Measurements from ENCODE around the gene PTPN11.
A peak's percentile ranks its signal among the peaks of the same experiment; 100 is the strongest.

PTPN11 gene

DNA sequence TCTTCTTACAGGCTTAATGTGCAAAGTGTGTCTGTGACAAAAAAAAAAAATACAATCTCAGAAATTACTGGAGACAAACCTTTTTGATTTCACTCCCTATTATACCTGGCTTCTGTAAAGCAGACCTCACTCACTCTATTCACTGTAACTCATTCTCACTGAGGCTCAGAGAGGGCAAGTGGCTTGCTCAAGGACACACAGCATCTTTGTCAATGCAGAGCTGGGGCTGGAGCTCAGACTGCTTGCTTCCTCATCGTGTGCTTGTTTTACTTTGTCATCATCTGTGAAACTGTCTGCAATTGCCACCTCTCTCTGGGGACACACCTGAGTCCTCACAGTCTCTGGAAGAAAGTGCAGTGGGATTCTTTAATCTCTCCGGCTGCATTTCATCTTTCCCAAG, 120.0 kb downstream of the PTPN11 start:
- FAIRE-seq (no peak), DNase-seq (ENCODE audit: low spot score) (no peak)

DNA sequence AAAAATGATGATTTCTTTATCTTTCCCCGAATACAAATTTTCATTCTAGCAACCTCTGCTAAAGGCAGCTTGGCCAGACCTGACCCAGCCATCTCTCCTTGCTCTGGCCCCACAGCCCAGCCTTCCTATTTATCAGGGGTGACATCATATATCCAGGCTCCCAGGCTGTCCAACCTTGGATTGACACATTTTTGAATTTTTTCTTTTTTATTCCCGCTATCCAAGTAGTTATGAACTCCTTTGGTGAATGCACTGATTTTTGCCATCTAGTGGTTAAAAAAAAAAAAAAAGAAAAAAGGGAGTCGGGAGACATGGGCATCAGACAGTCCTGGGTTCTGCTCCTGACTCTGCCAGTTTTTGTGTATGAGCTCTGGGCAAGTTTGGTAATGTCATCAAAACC, 120.5 kb downstream of the PTPN11 start:
- FAIRE-seq = no peak

DNA sequence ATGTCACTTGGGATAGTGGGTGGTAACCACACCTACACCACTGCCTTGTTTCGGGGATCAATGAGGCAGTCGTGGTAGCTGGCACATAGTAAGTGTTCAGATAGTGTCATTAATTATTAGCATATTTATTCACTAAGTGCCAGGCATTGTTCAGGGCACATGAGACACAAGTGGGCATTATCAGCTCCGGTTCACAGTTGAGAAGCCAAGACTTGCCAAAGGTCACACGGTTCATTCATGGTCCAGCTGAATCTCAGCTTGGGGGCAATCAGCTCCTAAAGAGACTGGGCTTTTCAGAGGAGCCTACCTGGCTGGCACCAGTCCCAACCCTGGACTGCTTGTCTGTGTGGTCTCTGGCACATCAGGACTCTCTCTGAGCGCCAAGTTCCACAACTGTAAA, 121.3 kb downstream of the PTPN11 start:
- DNase-seq (ENCODE audit: low spot score) (no peak), FAIRE-seq (no peak)

More for the DNA sequence above, 120.5 kb downstream of the PTPN11 start:
- DNase-seq (ENCODE audit: low spot score) = peak; percentile 41

DNA sequence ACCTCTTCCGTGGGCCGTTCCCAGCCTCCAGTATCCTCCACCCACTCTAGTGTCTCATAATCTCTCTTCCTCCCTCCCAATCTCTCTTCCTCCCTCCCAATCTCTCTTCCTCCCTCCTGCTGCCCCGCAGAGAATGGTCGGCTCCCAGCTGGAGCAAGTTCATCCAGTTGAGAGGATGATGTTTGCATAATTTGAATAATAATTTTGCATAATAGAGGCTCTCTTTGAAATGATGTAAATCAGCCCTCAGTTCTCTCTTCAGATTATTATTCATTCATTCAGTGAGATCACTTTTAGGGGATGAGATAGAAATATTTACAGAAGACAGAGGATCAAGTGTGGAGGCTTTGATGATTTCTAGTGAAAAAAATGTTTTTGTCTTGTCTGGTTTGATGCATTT, 125.0 kb downstream of the PTPN11 start:
- no peak for DNase-seq (ENCODE audit: low spot score)
- no peak for FAIRE-seq

DNA sequence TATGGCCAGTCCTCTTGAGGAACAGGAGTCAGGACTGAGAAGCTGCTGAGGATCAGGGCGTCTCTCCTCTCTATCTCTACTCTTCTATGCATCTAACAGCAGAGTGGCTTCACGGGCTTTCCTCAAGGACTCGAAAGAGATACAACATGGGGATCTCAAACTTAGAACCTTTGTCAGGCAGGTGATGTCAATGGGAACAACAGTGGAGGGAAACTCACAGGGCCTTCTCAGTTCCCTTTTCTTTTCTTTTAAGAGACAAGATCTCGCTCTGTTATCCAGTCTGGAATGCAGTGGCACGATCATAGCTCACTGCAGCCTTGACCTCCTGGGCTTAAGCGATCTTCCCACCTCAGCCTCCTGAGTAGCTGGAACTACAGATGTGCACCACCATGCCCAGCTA, 127.6 kb downstream of the PTPN11 start:
- DNase-seq (ENCODE audit: low spot score) (no peak), FAIRE-seq (no peak)

DNA sequence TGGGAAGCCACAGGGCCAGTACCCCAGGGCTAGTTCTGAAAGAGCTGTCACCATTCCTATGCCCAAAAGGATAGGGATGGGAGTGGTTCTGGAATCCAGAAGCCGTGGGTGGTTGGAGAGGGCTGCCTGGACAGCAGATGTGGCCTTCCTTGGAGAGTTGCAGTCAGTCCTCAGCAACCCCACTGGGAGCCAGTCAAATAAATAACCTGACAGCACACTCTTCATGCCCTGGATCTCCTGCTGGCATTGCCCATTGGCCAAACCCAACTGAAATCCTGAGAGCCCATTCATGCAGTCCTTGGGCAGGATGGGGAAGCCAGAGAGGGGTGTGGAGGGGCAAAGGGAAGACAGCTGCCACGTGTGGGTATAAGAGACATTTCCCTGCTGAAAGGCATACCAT, 128.2 kb downstream of the PTPN11 start:
- no peak for FAIRE-seq
- no peak for DNase-seq (ENCODE audit: low spot score)

DNA sequence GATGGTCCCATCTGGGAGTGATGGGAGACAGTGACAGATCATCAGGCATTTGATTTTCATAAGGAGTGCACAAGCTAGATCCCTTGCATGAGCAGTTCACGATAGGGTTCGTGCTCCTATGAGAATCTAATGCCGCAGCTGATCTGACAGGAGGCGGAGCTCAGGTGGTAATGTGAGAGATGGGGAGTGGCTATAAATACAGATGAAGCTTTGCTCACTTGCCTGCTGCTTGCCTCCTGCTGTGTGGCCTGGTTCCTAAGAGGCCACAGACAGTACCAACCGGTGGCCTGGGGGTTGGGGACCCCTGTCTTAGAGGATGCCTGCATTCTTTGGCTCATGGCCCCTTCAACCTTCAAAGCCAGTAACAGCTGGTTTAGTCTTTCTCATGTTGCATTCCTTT, 130.3 kb downstream of the PTPN11 start:
- no peak for FAIRE-seq
- no peak for DNase-seq (ENCODE audit: low spot score)

DNA sequence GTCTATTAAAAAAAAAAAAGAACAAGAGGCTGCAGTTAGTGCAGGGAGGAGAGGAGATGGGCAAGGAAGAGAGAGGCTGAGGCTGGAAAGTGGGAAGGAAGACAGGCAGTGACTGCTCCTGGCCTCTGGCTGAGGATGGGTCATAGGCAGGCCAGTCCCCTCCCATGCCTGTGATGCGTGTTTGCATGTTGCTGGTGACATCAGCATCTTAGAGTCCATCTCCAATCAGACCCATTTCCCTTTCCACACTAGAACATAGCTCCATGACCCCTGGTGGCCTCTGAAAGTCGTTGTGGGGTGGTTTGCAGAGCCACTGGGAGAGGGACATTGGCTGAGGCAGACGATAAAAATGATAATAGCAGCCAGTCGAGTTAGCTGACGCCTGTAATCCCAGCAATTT, 132.9 kb downstream of the PTPN11 start:
- DNase-seq (ENCODE audit: low spot score) (no peak), FAIRE-seq (no peak)

DNA sequence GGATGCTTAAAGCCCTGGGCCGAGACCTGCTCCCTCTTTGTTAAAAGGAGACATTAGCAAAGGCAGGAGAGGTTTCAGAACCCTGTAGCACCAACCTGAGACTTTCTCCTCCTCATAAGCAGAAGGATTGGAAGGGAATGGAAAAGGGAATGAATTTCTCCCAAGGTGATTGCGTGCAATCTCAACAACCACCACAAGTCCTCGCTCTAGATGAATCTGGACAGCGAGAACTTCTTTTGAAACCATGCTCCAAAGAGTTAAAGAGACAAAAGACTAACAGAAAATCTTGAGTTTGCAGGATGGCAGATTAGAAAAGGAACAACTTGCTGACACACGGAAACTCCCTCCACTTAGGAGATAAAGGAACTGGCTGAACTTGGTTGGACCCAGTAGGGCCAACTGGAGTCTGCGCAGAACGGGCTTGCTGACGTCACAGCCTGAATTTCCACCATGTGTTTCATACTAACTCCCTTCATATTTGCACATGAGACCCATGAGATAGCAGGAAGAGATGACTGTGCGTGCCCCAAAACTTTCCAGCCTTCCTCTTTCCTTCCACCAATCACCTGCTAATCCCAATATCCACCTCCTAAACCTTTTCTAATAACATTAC, 137.0 kb downstream of the PTPN11 start:
- FAIRE-seq = no peak
- DNase-seq (ENCODE audit: low spot score) = no peak

DNA sequence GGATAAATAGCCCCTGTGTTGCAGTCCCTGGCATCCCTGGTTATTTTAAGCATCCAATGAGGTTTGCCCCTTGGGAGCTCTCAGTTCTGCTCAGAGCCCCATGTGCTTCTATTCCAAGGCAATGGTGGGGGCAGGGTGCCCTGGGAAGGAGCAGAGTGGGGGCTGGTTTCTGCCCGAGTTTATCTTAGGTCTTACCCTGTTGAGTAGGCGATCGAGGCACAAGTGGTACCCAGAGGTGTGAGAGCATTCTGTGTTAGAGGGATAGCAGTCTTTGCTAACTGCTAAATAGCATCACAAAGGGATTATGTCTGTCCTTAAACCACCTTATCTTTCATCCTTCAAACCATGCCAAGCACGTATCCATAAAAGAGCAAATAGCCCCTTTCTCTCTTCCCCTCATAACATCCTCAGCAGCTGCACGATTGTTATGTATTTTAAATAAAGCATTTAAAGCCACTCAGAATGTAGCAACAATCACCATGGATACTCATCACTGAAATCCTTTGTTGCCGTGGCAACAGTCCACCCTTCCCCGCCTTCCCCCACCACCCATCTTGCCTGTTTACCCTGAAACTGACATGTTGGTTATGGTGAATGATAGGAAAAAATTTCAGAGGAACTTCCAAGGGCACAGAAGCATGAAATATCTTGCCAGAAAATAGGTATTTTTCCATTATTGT, 139.3 kb downstream of the PTPN11 start:
- no peak for DNase-seq (ENCODE audit: low spot score)
- no peak for FAIRE-seq

Data from urothelium cell line (cell line).